Inferior parietal cortex (tissue), 1 donor: Measurements from ENCODE around the gene KRTAP4-5.
"Not testable (repeated sequence)": the region's sequence is repeated elsewhere in the genome, so short reads cannot be mapped to it uniquely, and the experiment has no call there.

Source experiments
- DNase-seq: peaks from one replicate; pipeline ENCODE4 v3.0.0-alpha.2; 2016; ENCODE audit errors: extremely low spot score

KRTAP4-5 gene

DNA sequence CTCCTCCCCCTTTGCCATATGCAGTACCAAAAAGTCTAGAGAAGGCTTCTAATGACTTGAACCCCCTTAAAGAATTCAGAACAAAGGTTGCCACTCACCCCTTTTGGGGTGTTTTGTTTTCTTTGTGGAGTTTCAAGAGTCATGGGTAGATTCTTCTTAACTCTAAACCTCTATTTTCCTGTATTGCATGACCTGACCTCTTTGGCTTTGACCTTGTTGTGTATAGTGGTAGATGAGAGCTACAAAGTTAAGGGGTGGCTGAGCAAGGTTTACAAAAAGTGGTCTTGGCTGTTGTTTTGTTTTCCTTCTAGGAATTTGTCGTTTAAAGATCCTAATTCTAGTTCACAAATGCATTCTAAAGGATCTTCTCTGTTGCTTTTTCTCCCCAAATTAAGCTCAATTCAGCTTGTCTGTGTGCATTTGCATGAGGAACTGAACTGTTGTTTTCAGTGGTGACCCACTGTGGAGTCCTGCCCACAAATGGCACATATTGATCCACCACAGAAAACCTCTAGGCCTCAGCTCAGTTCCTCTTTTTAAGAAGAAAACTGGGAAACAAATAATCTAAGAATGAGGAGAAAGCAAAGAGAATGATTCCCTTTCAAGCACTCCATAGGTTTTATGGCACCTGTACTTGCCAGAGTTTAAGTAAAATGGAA is 40.8 kb downstream of the KRTAP4-5 start:
- not testable (repeated sequence) for DNase-seq

GRCh38 chr17:41107941-41108450 is 41.6 kb downstream of the KRTAP4-5 start:
- DNase-seq = no peak

GRCh38 chr17:41105347-41105746 is 44.3 kb downstream of the KRTAP4-5 start, which contains the start of gene KRTAP4-9:
KRTAP4-9 (plus strand) TSS chr17:41105389; CDS start chr17:41105389, 0 bp downstream.
- DNase-seq = not testable (repeated sequence)

DNA sequence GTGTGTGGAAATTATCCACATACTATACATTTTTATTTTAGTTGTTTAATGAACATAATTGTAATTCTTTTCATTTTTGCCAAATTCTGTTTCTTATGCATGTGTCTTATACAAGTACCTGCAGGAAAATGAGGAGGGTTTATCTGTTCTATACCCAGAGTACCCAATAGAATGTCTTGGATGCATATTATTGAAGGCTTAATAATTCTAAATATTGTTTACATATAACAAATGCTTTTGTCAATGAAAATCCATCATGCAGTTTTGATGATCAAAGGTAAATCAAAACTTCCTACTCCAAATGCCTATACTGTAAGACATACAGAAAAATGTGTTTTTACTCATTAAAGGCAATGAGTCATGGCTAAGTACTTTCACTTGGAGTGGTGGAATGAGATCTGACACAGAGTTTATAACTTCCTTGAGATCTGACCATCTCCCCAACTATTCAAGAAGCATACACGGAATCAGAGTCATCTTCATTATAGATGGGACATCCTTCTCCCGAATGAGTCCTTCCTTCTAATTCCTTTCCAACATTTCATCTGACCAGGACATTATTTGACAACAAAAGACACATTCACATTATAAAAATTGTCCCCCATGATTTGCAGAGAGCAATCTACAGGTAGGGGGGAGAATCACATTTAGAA is 45.1 kb downstream of the KRTAP4-5 start:
- not testable (repeated sequence) for DNase-seq

GRCh38 chr17:41103896-41104295 is 45.7 kb downstream of the KRTAP4-5 start:
- no peak for DNase-seq

DNA sequence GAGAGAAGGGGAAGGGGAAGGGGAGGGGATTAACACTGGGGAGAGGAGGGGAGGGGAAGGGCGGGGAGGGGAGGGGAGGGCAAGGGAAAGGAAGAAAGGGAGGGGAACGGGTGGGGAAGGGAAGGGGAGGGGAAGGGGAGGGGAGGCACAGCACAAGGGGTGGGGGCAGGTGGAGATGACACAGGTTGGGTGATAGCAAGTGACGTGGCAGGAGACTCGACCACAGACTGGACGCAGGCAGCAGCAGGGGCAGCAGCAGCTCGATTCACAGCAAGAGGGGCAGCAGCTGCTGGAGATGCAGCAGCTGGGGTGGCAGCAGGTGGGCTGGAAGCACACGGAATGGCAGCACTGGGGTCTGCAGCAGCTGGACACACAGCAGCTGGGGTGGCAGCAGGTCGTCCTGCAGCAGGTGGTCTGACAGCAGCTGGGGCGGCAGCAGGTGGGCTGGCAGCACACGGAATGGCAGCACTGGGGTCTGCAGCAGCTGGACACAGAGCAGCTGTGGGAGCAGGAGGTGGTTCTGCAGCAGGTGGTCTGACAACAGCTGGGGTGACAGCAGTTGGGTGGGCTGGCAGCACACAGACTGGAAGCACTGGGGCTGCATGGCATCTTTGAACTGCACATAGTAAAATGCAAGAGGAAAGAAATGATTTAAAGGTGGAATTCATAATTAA is 47.9 kb downstream of the KRTAP4-5 start, which contains the start of gene KRTAP4-16:
Gene KRTAP4-16 (minus strand): TSS at position 624 of the 674 bp plus-strand sequence. CDS start 0 bp downstream, at position 624.
- no peak for DNase-seq

- DNase-seq = not testable (repeated sequence)
Observed at GRCh38 chr17:41099682-41100480, 49.7 kb downstream of the KRTAP4-5 start.
